Thyroid gland (tissue), 4 donors: ENCODE measurements around the gene MRPS7.

Source experiments
- POLR2A ChIP-seq, 2 donors: fragments of 450-650 bp; IDR thresholded peaks; one replicate each; pipeline ENCODE4 v1.6.1; 2017; ENCODE audit warnings: antibody characterized with exemption in 2 of 2, mild to moderate bottlenecking in 2 of 2, moderate library complexity in 1 of 2
- TF ChIP-seq, protein P1 (sequence below), 6 experiments: fragments of 200-600 bp in 3 of 6; fragments of 450-650 bp in 3 of 6; sonication (generic) in 3 of 6; IDR thresholded peaks; one replicate each; pipeline ENCODE4 v1.5.1; 2016 to 2019; ENCODE audit warnings: antibody characterized with exemption in 6 of 6, mild to moderate bottlenecking in 2 of 6, inconsistent platforms in 1 of 6, moderate library complexity in 1 of 6

DNA sequence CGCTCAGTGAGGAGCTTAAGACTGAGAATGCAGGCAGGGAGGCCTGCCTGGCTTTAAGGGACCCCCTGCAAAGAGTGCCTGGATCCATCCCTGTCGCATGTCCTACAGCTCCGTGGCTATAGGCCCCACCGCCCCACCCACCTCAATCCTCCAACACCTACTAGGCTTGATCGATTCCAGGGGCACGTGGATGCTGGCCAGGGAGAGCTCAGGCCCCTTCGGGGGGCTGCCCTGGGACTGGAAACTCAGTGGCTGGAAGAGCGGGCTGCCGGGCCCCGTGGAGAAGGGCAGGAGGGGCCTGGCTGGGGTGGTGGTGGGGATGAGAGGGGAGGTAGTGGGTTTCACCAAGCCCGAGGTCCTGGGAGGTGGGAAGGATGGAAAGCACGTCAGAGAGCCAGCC lies 22.5 kb upstream of the MRPS7 start:
- TF ChIP-seq, protein P1, sequence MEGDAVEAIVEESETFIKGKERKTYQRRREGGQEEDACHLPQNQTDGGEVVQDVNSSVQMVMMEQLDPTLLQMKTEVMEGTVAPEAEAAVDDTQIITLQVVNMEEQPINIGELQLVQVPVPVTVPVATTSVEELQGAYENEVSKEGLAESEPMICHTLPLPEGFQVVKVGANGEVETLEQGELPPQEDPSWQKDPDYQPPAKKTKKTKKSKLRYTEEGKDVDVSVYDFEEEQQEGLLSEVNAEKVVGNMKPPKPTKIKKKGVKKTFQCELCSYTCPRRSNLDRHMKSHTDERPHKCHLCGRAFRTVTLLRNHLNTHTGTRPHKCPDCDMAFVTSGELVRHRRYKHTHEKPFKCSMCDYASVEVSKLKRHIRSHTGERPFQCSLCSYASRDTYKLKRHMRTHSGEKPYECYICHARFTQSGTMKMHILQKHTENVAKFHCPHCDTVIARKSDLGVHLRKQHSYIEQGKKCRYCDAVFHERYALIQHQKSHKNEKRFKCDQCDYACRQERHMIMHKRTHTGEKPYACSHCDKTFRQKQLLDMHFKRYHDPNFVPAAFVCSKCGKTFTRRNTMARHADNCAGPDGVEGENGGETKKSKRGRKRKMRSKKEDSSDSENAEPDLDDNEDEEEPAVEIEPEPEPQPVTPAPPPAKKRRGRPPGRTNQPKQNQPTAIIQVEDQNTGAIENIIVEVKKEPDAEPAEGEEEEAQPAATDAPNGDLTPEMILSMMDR (IDR thresholded peaks at IDR 0.05) = no peak
- no peak for TF ChIP-seq POLR2A (IDR thresholded peaks at IDR 0.05)
